Stimulated activated CD8-positive, alpha-beta memory T cell treated with anti-CD3 and anti-CD28 coated beads, Interleukin-7, amount 100 ng/mL, for 1 hour (primary cell): ENCODE results near the gene TXNL4A.
"Not testable (repeated sequence)": the region's sequence is repeated elsewhere in the genome, so short reads cannot be mapped to it uniquely, and the experiment has no call there.

ENCODE experiments used
- DNase-seq, 2 donors: peaks; one replicate each; pipeline ENCODE4 v3.0.0-alpha.2; 2020; ENCODE audit warnings: low read depth in 2 of 2

Gene TXNL4A, protein sequence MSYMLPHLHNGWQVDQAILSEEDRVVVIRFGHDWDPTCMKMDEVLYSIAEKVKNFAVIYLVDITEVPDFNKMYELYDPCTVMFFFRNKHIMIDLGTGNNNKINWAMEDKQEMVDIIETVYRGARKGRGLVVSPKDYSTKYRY

DNA sequence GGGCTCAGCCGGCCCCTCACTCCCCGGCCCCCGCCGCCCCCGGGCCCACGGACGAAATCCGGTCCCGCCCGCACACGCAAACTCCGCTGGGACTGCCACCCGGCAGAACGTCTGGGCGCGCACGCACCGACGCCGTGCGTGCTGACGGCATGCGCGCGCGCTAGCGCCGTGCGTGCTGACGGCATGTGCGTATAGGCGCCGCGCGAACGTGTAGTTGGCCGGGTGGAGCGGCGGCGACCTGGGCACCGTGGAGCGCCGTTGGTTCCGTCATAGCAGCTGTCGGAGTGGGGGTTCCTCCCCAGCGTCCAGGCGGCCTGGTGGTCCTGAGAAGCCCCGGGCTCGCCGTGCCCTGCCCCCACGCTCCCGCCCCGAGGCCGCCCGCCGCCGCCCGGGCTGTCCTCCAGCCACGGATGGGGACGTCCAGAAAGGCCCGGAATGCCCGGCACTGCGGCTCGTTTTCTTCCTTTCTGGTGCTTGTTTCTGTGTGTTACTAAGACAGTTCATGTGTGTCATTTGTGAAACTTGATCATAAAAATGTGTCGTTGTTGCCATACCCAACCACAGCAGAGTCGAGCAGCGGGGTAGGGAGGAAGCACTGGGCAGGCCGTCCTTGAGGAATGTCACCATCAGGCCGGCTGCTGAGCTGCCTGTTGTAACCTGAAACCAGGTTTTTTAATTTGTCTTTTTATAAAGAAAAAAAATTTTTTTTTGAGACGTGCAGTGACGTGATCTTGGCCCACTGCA is at the start of gene TXNL4A:
TSS of gene TXNL4A (minus strand) at position 113 of the 744 bp plus-strand sequence. CDS start 171 bp downstream, outside the sequence.
- peak; percentile 66 to 72 for DNase-seq

DNA sequence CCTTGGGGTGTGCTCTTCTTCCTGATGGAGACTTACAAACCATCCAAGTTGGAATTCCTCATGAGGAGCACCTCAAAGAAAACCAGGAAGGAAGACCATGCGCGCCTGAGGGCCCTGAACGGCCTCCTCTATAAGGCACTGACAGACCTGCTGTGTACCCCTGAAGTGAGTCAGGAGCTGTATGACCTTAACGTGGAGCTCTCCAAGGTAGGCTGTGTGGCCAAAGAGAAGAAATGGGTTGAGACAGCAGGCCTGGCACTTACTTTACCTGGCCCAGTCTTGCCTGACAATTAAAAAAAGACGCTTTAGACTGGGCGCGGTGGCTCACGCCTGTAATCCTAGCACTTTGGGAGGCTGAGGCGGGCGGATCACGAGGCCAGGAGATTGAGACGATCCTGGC is 48.9 kb upstream of the TXNL4A start:
- DNase-seq, result no peak

DNA sequence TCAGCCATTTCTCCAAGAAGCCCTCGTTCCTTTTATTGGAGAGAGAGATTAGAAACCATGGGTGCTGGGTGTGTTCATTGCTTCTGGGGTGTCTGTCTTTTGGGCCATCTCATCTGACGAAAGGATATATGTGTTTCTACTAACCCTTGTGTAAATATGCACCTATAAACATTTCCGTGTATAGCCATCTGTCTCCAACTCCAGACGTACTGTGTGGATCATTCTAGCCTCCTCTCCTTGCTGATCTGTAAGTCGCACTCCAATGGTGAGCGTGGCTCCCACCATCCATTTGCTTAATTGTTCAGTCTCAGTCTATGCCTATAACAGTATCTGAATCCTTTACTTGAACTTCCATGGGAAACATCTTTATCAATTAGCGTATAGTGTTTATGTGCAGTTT is 47.6 kb upstream of the TXNL4A start:
- no peak for DNase-seq

DNA sequence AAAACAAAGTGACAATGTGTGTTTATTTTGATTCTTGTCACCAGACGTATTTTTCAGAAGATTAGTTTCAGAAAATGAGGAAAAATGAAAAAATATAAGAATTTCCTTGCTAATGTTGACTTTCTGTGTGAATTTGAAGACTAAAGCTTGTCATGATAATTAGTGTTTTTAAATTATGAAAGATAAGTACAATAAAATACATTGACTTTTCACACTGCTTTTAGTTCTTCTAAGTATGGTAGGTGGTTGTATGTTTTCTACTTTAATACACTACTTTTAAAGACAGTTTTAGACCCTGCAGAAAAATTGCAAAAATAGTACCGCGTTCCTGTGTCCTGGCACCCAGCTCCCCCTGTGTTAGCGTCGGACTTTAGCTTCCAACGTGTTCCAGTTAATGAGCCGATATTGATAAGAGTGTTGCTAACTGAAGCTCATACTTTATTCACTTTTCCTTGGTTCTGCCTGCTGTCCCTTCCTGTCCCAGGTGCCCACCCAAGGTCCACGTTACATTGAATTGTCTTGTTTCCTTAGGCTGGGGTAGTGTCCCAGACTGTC is 46.6 kb upstream of the TXNL4A start:
- no peak for DNase-seq

DNA sequence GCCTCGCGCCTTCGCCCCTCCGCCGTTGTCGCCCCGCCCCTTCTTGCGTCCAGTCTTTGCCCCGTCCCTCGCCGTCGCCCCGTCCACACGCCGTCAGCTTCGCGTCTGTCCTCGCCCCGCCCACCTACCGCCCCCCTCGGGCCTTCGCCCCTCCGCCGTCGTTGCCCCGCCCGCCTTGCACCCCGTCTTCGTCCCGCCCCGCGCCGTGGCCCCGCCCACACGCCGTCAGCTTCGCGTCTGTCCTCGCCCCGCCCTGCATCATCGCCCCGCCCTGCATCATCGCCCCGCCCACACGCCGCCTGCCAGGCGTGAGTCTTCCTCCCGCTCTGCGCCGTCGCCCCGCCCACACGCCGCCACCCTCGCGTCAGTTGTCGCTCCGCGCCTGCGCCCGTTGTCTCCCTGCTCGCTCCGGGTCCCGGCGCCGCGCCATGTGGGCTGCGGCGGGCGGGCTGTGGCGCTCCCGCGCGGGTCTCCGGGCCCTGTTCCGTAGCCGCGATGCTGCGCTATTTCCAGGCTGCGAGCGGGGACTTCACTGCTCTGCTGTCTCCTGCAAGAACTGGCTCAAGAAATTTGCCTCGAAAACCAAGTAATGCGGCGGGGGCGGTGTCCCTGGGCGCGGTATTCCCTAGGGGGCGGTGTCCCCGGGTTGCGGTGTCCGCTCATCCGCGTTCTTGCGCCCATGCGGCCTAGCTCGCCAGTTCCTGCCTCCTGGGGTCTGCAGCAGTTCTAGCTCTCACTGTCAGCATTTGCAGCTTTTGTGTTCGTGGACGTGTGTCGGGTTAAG is 45.9 kb upstream of the TXNL4A start, which contains the start of gene RBFA:
TSS of gene RBFA (plus strand) at position 367 of the 784 bp plus-strand sequence. CDS start at position 429, 62 bp downstream.
- DNase-seq, result peak; percentile 100

DNA sequence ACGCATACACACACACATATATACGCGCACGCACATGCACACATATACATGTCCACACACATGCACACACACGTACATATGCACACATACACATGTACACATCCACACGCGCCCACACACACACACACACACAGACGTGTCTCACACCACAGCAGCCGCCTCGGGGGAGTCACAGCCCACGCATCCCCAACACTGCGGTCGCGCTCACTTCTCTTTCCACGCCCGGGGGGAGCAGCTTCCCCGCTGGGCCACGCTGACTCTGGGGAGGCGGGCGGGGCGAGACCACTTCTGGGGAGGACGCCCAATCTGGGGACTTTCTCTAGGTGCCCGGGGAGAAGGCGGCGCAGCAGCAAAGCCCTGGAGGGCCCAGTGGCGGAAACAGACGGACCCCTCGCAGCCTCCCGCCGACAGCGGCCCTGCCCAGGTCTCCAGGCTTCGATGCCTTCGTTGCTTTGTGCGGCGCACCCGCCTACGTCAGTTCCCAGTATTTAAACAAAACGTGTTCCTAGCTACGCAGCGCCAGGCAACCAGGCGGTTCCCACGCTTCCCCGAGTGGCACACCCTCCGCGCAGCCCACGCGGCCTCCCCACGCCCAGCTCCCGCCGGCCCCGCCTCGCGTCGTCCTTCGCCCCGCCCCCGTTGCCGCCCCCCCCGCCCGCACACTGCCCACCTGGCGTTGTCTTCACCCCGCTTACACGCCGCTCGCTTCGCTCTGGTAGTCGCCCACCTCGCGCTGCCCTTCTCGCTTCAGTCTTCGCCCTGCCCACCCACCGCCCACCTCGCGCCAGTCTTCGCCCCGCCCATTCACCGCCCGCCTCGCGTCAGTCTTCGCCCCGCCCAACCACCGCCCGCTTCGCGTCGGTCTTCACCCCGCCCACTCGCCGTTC is 45.1 kb upstream of the TXNL4A start:
- DNase-seq, result peak in 1 of 2 donors; percentile 43

DNA sequence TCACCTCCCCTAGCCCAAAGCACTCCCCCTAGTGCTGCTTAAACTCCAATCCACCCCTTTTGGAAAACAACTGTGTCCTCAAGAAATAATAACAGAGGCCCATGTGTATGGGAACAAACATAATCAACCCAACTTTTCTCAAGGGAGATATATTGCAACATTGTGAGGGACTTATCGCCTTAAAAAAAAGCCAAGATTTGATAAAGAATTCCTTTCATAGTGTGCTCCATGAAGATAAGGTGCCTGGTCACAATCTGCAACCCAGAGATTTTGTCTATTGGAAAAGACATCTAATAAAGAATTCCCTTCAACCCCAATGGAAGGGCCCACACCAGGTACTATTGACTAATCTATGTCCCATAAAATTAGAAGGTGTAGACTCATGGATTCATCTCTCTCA is 41.3 kb upstream of the TXNL4A start:
- no peak for DNase-seq

DNA sequence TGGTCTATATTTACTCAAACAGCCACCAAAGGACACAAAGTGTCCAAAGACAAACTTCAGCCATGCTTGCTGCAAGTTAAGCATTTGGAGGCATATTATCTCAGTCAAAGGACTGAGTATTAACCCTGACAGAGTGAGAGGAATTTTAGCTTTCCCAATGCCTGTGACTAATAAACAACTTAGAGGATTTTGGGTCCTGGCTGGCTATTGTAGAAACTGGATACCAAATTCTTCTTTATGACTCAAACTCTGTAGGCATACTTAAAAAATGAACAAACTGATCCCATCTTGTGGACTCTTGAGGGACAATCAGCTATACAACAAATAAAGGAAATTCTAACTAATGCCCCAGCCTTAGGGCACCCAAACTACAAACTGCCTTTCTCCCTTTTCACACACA is 39.4 kb upstream of the TXNL4A start:
- not testable (repeated sequence) for DNase-seq

DNA sequence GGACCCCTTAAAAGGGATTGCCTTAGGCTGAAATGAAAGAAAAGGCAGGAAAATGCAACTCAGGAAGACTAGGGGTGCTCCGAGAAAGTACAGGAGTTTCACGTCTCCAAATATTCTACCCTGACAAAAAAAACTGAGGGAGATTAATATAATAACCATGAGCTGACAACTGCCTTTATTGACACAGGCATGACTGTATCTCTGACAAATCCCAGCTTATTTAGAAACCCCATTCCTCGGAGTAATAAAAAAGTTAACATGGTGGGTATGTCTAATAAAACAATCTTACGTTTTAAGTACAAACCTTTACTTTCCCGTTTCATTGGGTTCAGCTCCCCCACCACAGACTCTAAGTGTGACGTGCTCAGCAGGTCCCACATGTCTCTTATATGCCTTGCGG is 38.0 kb upstream of the TXNL4A start:
- no peak for DNase-seq

DNA sequence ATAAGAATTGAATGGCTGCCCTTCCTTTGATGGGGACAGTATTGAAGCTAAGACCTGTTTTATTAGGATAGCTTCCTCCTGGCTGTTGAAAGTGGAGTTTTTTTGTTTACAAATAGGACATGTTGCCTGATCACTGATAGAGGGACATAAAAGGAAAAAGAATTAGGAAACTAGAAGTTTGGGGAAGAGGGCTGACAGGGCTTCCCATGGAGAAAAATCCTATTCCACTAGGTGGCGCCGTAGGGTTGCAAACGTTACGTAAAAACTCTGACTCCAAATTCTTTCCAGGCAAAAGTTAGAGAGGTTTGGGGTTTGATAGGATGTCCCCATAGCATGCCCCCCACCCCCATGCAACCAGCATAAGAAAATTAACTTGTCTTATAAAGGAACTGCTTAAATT is 34.8 kb upstream of the TXNL4A start:
- DNase-seq, result no peak

DNA sequence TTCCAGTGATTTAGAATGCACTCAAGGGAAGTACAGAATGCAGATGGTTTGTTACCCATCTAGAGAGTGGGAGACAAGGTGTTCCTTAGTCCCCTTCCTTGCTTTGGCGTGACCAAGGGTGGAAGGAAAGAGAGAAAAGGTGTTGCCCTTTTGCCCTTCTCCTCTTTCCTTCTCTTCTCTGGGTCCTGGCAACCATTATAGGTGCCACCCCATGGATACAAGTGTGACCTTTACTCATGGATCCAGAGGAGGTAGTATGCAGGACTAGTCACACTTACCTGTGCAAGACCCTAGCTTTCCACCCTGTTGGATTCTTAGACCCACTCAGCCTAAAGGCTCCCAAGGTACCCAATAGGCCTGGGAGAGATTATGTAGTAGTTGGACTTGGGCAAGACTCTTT is 34.2 kb upstream of the TXNL4A start:
- no peak for DNase-seq

DNA sequence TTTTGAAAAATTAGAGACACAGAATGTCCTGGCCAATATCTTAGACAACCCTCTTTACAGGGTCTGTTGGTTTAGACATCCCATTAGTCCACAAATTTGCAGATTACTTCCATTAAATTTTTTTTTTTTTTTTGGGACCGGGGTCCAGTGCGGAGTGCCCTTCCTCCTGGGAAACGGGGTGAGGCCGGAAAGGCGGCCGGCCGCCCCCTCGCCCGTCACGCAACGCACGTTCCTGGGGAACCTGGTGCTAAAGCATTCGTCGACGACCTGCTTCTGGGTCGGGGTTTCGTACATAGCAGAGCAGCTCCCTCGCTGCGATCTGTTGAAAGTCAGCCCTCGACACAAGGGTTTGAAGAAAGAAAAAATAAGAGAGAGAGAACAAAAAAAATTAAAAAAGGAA is 24.4 kb upstream of the TXNL4A start:
- no peak for DNase-seq

DNA sequence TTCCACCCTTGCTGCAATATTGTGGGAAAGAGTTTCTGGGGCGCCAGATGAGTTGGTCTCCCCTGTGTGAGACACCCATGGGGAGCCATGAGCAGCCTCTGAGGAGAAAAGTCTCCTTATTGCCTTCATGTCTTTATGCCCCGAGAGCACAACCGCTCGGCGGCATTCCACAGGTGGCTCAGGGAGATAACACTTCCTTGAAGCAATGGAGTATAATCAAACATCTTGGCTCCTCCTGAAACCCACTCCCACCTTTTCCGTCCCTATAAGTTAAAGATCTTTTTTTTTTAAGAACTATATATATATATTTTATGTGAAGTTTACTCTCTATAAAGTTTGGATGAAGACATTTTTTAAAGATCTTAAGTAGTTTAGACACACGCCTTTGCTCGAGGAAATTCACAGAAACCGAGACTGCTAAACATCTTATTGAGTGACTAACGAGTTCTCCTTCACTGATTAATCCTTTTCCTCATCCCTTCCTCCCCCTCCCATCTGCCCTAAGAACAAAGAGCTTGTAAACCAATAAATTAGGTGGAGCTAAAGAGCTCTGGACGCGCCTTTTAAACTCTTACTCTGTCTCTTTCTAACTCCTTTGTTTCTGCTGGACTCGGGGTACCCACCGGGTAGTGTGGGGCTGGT is 23.3 kb upstream of the TXNL4A start:
- not testable (repeated sequence) for DNase-seq

DNA sequence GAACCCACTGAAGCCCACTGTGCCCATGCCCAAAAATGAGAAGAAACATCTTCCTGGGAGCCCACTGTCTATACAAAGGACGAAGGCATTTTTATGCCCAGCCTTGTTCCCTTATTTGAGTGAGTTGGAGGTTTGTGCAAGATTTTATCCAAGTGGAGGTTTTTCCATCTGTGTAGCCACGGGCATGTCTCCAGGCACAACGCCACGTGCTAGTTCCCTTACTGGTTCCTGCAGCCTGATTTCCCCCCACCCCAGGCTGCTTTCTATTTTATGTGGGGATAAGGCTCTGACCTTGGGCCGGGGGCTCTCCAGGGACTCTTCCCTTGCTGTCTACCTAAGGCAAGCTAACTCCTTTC is 22.2 kb upstream of the TXNL4A start:
- no peak for DNase-seq

DNA sequence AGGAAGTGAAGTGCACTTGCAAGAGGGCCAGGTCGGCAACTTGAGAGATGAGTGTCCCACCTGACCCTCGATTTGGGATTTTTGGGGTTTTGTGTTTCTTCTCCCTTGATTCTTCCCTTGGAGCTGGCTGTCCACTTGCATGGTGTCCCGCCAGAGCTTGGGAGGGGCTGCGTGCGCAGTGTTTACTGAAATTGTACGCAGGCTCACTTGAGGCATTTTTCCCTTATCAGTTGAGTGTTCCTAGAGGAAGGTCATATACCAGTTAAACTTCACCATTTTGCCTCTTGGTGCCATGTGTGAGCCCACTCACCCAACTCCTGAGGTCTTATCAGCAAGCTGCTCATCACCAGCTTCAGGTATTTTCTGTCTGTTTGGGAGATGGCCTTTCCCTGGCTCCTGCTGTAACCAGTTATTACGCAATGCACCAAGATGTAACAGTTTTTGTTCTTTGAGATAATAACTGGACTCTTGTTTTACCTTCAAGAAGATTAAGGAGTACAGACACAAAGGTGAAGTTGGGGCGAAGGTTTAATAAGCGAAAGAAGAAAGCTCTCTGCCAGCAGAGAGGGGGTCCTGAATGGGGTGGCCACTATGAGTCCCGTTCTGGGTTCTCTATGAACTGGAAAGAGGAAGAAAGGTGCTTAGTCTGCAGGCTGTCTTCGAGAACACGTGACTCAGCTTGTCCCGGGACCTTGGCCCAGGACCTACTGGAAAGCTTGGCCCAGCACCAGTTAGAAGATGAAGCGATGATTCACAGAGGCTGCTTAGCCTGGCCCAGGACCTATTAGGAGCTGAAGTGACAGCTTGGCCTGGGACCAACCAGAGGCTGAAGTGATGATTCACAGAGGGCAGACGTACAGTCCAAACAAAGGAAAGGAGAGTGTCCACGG is 21.5 kb upstream of the TXNL4A start:
- no peak for DNase-seq

DNA sequence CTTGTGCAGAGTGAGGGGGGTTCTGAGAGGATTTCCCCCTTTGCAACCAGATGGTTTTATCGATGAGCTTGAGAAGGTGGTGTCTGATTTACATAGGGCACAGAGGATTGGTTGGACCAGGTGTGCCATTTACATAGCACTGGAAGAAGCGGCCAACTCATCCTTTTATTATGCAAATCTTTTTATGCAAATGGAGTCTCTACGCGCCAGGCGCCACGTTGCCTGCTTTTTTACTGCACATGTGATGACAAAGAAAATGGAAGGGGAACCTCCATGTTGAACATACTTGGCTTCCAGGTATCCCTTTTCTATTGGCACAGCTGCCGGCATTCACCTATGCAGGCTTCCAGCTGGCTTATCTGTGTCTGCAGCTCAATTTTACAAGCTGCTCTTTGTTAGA is 18.4 kb upstream of the TXNL4A start:
- DNase-seq, result no peak

DNA sequence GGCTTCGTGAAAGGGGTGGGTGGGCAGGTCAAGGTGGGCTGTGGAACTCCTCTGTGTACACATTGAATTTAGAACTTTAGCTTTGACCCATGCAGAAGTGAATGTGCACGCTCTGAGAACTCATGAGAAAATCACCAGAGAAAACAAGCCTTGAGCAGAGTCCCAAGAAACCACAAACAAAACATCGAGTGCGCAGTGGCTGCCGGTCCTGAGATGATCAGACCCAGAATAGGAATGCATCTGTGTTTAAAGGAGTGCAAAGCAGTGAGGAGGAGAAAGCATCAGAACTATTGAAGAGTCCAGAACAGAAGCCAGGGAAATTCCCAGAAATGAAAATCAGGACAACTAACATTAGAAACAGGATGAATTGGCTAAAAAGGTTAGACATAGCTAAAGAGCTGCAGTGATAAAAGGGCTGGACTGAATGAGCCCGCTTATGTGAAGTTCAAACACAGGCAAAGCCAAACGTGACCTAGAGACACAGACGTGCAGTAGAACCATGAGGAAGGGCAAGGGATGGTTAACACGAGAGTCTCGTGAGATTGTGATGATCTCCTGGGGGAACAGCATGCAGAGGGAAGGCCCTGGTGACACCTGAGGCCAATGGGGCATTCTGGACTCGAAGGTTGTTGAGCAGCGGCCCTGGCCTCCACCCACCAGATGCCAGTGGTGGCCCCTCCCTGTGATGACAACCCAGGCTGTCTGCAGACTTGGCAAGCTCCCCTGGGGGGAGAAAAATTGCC is 16.4 kb upstream of the TXNL4A start:
- DNase-seq, result no peak

DNA sequence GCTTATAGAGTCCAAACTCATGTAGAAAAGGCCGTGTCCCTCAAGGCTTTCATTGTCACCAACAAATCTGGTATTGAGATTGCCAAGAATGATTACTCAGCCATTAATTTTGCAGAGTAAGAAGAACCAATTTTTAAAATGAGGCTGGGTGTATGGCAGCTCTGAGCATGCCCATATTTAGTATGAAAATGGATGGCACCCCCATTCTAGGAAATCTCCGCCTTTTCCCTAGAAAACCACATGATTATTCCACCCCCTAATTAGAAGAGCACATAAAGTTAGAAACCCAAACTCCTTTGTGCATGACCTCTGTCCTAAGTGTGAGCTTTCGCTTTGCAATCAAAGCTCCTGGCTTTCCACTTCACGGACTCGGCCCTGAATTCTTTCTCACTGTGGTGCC is 14.1 kb upstream of the TXNL4A start:
- DNase-seq, result no peak

DNA sequence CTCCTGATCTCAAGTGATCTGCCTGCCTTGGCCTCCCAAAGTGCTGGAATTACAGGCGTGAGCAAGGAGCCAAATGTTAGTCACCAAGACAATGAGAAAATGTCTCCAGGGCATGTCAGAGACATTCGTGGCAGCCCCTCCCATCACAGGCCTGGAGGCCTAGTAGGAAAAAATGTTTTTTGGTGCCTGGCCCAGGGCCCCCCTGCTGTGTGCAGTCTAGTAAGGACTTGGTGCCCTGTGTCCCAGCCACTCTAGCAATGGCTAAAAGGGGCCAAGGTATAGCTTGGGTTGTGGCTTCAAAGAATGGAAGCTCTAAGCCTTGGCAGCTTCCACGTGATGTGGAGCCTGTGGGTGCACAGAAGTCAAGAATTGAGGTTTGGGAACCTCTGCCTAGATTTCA is 12.5 kb upstream of the TXNL4A start:
- DNase-seq, result no peak
